Measurements from ENCODE around the gene CD96.

Gene CD96

GRCh38 chr3:111568355-111568754 is 26.4 kb downstream of the CD96 start:
- DNase-seq: no peak

- DNase-seq: no peak
Observed at GRCh38 chr3:111568911-111569310, 26.9 kb downstream of the CD96 start.

GRCh38 chr3:111570404-111571030 is 28.5 kb downstream of the CD96 start:
- DNase-seq: no peak

GRCh38 chr3:111571282-111571681 is 29.3 kb downstream of the CD96 start:
- DNase-seq: no peak

- DNase-seq: peak; percentile 31
Observed at GRCh38 chr3:111571907-111572460, 30.0 kb downstream of the CD96 start.

GRCh38 chr3:111577113-111577512 is 35.1 kb downstream of the CD96 start:
- no peak for DNase-seq

- peak; percentile 50 for DNase-seq
Observed at GRCh38 chr3:111577798-111578685, 36.0 kb downstream of the CD96 start.

- DNase-seq: no peak
Observed at GRCh38 chr3:111578867-111579266, 36.9 kb downstream of the CD96 start.

GRCh38 chr3:111579495-111579894 is 37.5 kb downstream of the CD96 start:
- DNase-seq: no peak

GRCh38 chr3:111581403-111582119 is 39.6 kb downstream of the CD96 start:
- DNase-seq: no peak

GRCh38 chr3:111582120-111582474 is 40.1 kb downstream of the CD96 start:
- no peak for DNase-seq

GRCh38 chr3:111584744-111585143 is 42.7 kb downstream of the CD96 start:
- DNase-seq: no peak

- no peak for DNase-seq
Observed at GRCh38 chr3:111585217-111585616, 43.2 kb downstream of the CD96 start.

GRCh38 chr3:111588527-111588926 is 46.5 kb downstream of the CD96 start:
- no peak for DNase-seq

- DNase-seq: no peak
Observed at GRCh38 chr3:111589303-111590142, 47.5 kb downstream of the CD96 start.

- no peak for DNase-seq
Observed at GRCh38 chr3:111590143-111590491, 48.1 kb downstream of the CD96 start.

GRCh38 chr3:111591555-111591954 is 49.6 kb downstream of the CD96 start:
- no peak for DNase-seq

GRCh38 chr3:111592143-111592542 is 50.1 kb downstream of the CD96 start:
- DNase-seq: no peak

- no peak for DNase-seq
Observed at GRCh38 chr3:111592936-111593335, 50.9 kb downstream of the CD96 start.

- DNase-seq: no peak
Observed at GRCh38 chr3:111593666-111594065, 51.7 kb downstream of the CD96 start.

- DNase-seq: no peak
Observed at GRCh38 chr3:111594205-111594604, 52.2 kb downstream of the CD96 start.

- DNase-seq: no peak
Observed at GRCh38 chr3:111594781-111595180, 52.8 kb downstream of the CD96 start.

- no peak for DNase-seq
Observed at GRCh38 chr3:111595232-111595631, 53.2 kb downstream of the CD96 start, which contains the start of gene ZBED2. Gene ZBED2, minus strand, starts transcription at chr3:111595346. Its CDS starts 1,145 bp downstream, at chr3:111594201.
